Measurements from ENCODE around the gene TMEM184B.

The TMEM184B gene

DNA sequence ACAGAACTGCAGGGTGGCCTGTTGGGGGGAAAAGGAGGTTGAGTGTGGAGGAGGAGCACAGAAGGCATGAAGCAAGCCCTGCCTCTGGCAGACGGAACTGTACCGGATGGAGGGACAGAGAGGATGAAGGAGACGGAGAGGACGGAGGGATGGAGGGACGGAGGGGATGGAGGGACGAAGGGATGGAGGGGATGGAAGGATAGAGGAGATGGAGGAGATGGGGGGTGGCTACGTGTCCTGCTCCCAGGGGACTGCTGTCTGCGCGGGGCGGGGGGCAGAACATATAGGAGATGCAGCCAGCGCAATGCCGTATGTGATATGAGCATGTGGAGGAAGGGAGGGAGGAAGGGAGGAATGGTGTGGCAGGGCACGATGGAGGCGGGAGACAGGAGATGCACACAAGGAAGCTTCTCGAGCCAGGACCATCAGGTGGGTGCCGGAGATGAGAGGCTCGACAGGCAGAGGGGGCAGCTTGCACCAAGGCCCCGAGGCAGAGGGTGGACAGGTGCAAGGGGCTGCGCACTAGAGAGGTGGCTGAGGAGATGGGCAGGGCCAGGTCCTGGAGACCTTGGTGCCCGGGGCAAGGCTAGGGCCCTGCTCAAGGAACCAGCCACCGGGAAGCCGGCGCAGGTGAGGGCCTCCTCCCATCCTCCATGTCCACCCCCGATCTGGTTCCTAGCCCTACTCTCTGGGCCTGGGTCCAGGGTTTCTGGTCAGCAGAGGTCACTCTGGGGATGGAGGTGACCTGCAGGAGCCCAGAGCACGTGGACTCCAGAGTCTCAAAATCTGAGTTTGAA lies 45.8 kb downstream of the TMEM184B start:
- no peak for DNase-seq (ENCODE audit: low spot score)

DNA sequence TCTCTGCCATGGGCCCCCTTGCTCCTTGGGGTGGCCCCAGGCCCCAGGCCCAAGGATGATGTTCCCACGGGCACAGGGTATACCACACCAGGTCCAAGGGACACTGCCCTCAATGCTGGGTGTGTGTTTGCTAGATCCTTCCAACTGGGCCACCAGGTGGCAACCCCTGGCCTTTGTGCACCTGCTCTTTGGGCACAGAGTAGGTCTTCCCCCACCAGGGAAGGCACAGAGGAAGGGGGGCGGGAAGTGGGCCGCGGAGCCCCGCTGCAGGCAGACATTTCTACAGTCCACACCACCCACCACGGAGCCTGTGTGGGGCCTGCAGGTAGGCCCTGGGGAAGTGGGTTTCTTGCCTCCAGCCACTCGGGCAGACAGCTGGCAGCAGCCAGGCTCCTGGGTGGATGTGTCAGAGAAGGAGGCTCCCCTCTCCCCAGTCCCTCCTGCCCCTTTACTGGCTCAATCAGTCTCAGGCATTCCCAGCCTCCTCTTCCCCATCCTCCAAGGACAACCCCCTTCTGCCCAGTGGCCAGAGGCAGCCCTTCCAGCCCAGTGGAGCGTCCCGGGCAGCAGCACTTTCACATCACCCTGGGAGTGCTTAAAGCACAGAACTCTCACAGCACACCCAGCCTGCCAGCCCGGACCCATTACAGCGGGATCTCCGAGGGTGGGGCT lies 49.4 kb downstream of the TMEM184B start:
- DNase-seq (ENCODE audit: low spot score), result peak; percentile 88

DNA sequence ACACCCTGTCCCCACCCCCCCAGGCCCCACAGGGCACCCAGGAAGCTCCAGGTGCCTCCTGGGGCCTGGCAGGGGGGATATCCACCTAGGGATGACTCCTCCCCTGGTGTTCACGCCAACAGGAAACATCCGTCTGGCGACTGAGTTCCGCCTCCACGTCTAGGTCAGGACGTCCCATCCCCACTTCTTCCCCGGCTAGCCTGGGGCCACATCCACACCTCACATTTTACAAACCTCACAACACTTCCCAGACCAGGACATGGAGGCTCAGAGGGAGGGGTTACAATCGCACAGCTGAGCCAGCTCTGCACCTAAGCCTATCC lies 50.1 kb downstream of the TMEM184B start:
- DNase-seq (ENCODE audit: low spot score), result peak; percentile 55

DNA sequence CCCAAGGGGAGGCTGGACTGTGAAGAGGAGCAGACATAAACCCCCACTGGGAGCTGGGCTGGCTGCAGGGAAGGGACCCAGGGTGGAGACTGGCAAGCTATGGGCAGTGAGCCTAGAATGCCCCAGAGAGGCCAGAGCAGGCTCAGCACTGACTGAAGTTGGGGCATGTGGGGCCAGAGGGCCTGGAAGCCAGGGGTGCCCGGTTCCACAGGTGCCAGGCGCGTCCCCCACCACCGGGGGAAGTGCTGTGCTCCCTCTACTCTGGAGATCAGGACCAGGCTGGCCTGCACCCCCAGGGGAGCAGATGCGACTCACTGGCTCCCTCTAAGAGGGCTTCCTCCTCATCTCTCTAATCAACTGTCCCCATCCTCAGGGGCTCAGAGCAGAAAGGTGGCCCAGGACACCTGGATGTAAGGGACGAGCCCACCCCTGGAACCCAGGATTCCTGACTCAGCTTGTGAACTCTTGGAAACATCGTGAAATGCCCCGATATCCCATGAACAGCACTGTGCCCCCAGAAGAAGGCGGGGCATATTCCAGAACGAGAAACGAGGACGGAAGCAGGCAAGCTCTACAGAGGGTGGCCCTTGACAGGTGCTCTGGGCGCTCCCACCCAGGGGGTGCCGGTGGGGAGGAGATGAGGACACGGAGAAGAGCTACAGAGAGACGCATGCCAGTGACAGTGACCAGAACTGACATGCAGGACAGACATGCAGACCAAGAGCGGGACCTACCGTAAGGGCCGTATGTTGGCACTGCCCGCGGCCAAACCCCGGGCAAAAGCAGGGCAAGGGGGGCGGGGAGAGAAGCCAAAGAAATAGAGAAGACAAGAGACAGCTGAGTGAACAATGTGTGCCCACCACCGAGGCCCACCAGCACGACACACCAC lies 50.7 kb downstream of the TMEM184B start:
- DNase-seq (ENCODE audit: low spot score), result no peak

DNA sequence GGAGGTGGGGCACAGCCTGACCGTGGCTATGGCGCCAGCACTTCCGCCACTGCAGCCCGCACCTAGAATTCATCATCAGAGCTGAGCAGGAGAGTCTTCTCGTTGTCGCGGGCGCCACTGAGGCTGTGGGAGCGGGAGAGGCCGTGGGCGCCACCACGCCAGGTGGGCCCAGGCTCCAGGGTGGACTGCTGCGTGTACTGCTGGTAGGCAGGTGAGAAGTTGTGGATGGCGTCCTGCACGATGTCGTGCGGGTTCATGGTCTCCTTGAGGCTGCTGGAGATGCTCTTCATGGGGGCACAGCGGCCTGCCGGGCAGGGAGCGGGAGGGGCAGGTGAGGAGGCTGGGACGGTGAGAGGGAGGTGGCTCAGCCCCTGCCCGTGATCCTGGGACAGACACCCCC lies 51.4 kb downstream of the TMEM184B start:
- DNase-seq (ENCODE audit: low spot score), result no peak

DNA sequence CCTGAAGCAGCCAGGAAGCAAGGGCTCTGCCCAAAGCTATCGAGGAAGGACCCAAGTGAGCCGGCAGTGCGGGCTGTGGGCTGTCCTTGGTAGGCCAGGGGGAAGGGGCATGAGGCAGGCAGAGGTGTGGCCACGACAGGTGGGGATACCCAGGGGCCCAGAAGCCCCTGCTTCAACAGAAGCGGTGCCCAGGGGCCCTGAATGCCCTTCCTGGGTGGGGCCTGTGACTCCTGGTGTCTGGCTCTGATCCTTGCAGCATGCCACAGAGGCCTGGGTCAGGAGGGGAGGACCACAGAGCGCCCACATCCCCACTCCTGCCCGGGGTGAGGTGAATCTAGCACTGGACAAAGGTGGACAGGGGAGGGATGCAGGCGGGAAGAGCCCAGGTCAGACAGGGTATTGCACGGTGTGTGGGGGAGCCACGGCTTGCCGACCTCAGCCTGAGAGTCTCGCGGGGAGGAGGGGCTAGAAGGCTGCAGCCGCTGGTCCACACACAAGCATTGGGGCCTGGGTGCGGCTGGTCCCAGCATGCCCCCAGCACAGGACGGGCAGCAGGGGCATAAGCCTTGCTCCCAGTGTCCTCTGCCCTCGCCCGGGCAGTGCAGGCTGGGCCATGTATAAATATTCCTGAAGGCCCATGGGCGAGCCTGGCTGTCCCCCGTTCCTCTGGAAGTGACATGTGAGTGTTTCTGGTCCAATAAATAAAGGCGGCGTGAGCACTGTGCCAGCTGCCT lies 52.0 kb downstream of the TMEM184B start:
- no peak for DNase-seq (ENCODE audit: low spot score)

DNA sequence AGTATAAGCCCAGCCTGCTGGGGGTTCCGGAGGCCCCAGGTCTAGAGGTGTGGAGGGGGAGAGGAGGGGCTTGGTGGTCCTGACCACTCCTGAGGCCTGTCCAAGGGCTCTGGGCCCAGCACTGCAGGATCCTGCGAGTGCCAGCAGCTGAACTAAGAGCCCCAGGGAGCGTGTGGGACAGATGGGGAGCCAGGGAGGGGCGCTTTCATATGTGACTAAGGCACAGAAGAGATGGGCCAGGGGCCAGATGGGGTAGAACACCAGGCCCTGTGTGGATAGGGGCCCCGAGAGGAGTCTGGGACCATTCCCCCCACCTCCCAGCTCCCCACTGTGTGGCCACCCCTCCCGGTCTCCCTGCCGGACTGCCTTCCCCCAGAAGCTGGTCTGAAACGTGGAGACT lies 52.6 kb downstream of the TMEM184B start:
- DNase-seq (ENCODE audit: low spot score), result no peak

DNA sequence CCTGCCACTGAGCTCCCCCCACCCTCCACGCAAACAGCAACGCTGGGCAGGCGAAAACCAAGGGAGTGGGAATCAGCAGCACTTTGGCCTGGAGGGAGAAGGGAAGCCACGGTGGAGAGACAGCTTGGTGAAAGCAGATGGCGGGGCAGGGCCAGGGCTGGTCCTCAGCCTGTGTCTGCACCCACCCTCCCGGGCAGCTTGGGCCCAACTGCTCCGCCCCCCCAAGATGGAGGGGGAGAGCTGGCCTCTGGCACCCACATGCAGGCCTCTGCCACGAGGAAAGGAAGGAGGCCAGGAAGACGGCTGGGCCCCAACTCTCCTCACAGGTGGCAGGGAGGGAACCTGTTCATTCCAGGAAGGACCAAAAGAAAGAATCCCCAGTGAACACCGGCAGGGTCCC lies 53.2 kb downstream of the TMEM184B start:
- DNase-seq (ENCODE audit: low spot score), result no peak

DNA sequence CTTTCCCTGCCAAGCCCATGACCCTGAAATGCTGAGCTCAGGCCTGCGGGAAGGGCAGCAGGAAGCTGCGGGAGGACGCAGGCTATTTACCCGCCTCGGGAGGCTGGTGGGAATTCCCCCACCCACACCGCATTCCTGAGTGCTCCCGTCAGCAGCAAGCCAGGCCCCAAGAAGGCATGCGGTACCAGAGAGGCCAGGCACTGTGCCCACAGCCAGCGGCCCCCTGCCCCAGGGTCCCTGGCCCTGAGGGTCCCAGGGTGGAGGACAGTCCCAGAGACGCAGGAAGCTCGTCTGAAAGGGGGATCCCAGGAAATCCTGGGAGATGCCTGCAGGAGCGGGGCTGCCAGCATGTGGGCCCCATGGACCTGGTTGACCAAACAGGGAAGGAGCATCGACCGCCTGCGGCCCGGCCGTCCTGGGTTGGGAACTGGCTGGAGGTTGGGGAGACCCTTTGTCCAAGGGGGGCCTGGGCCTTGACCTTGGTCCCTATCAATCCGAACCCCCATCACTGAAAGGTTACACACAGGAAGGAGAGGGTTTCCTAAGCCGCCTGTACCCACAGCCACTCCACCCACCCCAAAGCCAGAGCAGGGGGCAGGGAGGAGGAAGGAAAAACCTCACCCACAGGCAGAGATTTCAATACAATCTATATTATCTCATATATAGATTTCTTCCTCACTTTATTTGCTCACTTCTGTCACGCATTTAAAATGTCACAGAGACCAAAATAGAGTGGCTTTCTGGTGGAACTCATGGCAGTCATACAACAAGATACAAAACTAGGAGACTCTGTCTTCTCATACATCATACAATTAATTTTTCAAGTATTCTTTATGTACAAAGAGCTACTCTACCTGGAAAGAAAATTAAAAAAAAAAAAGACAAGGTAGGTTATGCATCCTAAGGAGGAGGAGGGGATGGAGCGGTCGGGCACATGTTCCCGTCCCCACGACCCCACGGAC lies 53.9 kb downstream of the TMEM184B start:
- DNase-seq (ENCODE audit: low spot score), result peak; percentile 97

DNA sequence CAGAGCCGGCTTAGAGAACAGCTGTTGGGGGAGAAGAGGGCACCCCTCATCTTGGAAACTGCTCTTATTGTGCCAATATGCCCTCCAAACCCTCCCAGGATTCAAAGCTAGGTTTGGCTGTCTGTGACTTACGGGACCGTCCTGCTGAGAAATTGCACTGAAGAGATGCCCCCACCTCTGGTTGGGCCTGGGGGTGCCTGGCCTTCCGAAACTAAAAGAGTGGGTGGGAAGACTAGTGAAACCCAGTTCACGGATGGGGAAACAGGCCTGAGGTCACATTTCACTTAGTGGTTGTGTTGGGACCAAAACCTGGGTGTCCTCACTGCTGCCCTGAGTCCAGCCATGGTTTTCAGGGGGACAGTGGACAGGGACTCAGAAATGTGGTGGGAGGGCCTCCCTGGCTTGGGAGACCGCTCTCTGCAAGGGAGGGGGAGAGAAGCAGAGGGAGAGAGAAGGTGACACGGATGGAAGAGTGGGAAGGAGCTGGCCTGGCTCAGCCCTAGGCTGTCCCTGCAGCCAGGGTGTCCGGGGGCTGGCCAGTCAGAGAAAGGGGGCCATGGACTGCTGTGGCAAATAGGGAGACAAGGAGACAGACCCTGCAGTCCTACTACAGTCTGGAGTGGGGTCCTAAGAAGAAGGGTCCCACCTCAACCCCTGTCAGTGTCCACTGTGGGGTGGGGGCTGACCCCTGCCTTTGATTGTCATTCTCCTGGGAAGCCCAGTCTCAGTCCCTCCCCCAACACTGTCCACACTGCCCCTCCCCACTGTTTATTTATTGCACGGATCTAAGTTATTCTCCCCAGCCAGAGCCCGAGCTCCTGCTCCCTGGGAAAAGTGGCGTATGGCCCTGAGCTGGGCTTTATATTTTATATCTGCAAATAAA lies 57.4 kb downstream of the TMEM184B start:
- DNase-seq (ENCODE audit: low spot score), result no peak

DNA sequence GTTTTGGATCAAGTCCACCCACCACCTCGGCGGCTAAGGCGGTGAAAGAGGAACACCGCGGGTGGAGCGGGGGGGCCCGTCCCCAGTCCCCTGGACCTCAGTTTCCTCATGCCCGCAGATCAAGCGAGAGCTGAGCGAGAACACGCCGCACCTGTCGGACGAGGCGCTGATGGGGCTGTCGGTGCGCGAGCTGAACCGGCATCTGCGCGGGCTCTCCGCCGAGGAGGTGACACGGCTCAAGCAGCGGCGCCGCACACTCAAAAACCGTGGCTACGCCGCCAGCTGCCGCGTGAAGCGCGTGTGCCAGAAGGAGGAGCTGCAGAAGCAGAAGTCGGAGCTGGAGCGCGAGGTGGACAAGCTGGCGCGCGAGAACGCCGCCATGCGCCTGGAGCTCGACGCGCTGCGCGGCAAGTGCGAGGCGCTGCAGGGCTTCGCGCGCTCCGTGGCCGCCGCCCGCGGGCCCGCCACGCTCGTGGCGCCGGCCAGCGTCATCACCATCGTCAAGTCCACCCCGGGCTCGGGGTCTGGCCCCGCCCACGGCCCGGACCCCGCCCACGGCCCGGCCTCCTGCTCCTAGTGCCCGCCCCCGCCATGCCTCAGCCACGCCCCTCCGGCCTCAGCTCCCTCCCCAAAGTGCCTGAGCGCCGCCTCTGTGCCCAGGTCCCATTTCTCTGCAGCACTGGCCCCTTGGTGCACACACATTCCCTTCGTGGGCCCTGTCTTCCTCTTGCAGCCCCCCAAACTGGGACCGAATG lies 58.3 kb downstream of the TMEM184B start:
- DNase-seq (ENCODE audit: low spot score), result peak; percentile 49

DNA sequence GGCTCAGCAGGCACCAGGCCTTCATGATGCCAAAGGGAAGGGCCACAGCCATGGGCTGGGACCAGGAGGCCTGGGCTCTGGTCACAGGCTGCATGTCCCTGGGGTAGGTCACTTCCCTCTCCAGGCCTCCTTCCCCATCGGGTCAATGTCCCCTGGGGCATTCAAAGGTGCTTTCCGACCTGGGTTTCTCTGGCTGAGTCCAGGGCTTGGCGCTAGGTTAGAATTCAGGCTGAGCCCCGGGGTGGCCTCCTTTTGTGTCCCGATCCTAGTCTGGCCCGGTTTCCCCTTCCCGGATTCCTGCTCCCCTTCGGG lies 58.9 kb downstream of the TMEM184B start:
- no peak for DNase-seq (ENCODE audit: low spot score)

DNA sequence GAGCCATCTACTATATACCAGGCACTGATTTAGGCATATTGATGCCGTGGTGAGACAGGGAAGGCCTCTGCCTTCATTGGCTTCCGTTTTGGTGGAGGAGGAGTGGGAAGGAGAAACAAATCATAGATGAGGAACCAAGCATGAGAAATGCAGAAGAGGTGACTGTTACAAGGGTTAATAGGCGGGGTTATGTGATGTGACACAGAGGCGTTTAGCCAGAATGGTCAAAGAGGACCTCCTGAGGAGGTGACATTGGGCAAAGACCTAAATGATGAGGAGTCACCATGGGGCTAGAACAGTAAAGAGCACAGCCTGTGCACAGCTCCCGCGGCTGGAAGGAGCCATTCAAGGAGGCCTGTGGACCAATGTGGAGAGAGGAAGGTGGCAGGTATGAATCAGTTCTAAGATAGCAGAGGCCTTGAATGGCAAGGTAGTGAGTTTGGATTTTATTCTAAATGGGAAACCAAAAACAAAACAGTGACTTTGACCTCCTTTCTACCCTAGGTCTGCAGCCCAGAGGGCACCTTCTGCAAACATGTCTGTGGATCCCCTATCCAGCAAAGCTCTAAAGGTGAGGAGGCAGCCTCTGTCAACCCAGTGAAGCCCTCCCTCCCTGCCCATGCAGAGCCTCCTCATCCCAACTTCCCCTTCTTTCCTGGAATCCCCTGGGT lies 59.4 kb downstream of the TMEM184B start:
- no peak for DNase-seq (ENCODE audit: low spot score)

DNA sequence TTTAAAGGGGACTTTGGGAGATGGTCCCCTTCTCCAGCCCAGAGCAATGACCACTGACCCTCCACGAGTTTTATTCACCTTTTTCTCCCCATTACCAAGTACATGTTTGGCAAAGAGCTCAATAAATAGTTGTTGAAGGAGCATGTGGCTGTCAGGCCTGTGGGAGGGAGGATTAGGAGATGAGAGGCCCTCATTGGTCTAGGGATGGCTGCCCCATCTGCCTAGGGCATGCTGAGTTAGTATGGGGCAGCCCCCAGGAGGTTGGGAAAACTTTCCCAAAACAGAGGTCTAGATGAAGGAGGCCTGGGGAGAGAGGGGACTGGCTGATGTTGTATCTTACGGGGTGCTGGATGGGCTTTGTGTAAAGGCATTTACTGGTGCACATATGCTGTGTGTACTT lies 60.4 kb downstream of the TMEM184B start:
- DNase-seq (ENCODE audit: low spot score), result no peak

DNA sequence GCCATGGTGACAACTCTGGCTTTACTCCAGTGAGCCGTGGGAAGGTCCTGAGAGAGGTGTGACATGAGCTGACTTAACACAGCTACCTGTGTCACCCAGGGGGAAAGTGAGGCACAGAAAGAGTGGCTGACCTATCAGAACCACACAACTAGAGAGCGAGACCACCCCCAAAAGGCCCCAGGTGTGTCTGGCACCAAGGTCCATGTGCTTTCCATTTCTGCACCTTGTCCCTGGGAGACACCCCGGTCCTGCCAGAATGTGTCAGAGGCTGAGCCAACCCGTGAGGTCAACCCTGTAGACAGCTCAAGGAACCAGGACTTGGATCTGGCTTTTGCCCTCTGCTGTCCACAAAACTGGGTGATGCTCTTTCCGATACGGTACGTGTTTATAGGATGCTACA lies 61.3 kb downstream of the TMEM184B start:
- DNase-seq (ENCODE audit: low spot score), result no peak

DNA sequence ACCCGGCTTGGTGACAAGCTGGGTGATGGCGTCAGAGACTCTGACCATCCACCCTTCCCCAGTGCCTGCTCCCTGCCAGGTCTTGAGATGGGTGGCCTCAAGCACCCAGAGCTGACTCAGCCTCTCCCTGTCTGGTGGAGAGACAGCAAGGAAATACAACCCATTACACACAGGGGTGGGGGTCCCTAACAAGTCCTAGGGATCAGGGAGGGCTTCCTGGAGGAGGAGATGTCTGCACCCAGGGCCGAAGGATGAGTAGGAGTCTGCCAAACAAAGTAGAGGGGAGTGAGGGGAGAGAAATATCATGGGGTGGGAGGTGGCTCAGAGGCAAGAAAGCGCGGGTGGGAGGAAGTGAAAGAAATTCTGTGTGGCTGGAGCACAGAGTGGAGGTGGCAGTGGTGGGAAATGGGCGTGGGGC lies 64.2 kb downstream of the TMEM184B start:
- no peak for DNase-seq (ENCODE audit: low spot score)

DNA sequence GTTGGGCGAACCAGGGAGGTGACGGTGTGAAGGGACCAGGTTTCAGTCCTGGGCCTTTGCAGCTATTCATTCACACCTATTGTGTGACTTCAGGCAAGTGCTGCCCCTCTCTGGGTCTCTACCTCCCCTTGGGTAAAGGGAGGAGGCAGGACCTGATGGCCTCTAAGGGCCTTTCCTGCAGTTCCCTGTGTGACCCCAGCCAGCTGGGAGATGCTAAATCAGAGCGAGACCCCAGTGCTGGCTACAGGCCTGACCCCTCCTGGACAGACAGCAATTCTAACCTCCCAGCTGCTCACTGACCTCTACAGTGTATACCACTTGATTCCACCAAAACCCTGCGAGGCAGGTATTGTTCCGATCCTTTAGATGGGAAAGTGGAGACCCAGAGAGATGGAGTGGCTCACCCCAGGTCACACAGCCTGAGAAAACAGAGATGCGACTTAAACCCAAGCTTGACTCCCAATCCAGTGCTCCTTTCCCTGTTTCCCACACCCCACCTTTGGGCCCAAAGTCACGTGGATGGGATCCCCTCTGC lies 64.8 kb downstream of the TMEM184B start:
- no peak for DNase-seq (ENCODE audit: low spot score)

All from kidney tubule cell (primary cell).